IMR-90 (cell line): ENCODE data around the gene PPM1F. TPM values are rescaled to one million over a fixed set of nuclear protein-coding genes. Genes with fewer than 3 reads are reported as not detected.

Source experiments
- ATAC-seq: fragments of 200-7000 bp; cut with Tn5 transposase; 2 replicates; pipeline ENCODE4 v1.9.1; 2020; ENCODE audit warnings: low read depth, mild to moderate bottlenecking, moderate library complexity
- BruUV-seq: library from RNA; stranded (reverse); fragments of 400-500 nt; replicated peaks from 2 replicates; lab custom pipeline; 2021; lab: Mats Ljungman, UMichigan
- CTCF ChIA-PET: fragments of 300-600 bp; formaldehyde crosslinking; extraction: SDS; loops from one replicate; lab custom pipeline; 2021; ENCODE audit warnings: antibody characterized with exemption; lab: Yijun Ruan, JAX
- POLR2A ChIA-PET: fragments of 300-600 bp; sonication (Branson Sonifier 250); formaldehyde crosslinking; loops from one replicate; lab custom pipeline; 2022; ENCODE audit warnings: antibody characterized with exemption; ENCODE audit not compliant: unreplicated experiment; lab: Charles Lee
- DNase-seq: peaks from one replicate; pipeline ENCODE4 v3.0.0; 2013
- H2AFZ ChIP-seq: replicated peaks from 2 replicates; pipeline ENCODE3; 2013; ENCODE audit warnings: low read length, mild to moderate bottlenecking; ENCODE audit not compliant: poor library complexity
- H2AK5ac ChIP-seq: 2 replicates; pipeline ENCODE4 v1.6.1; 2013; ENCODE audit warnings: low read depth, low read length, inconsistent platforms
- H2AK9ac ChIP-seq: replicated peaks from 2 replicates; pipeline ENCODE3; 2013; ENCODE audit warnings: mild to moderate bottlenecking, low read depth, low read length, moderate library complexity; ENCODE audit not compliant: poor library complexity
- H2BK120ac ChIP-seq: 2 replicates; pipeline ENCODE4 v1.6.1; 2013; ENCODE audit warnings: low read depth, low read length, inconsistent platforms
- H2BK15ac ChIP-seq: 3 replicates; pipeline ENCODE4 v1.6.1; 2013; ENCODE audit warnings: low read depth, low read length, inconsistent platforms
- H2BK20ac ChIP-seq: 2 replicates; pipeline ENCODE4 v1.6.1; 2013; ENCODE audit warnings: low read depth, mild to moderate bottlenecking, inconsistent platforms, low read length, moderate library complexity
- H2BK5ac ChIP-seq: 2 replicates; pipeline ENCODE4 v1.6.1; 2013; ENCODE audit warnings: mild to moderate bottlenecking, low read depth, low read length, inconsistent platforms; ENCODE audit not compliant: poor library complexity, severe bottlenecking
- H3K14ac ChIP-seq: replicated peaks from 2 replicates; pipeline ENCODE4 v1.6.1; 2013; ENCODE audit warnings: low read depth, low read length, inconsistent platforms
- H3K18ac ChIP-seq: 2 replicates; pipeline ENCODE4 v1.6.1; 2013; ENCODE audit warnings: low read depth, low read length, control low read depth
- H3K23ac ChIP-seq: 2 replicates; pipeline ENCODE4 v1.6.1; 2013; ENCODE audit warnings: low read depth, low read length, inconsistent platforms
- H3K27ac ChIP-seq: 2 replicates; pipeline ENCODE4 v1.5.1; 2013; ENCODE audit warnings: mild to moderate bottlenecking, control low read depth, low read length; ENCODE audit not compliant: insufficient read depth
- H3K27me3 ChIP-seq: 2 replicates; pipeline ENCODE4 v1.6.1; 2013; ENCODE audit warnings: low read length; ENCODE audit not compliant: control insufficient read depth, insufficient read depth
- H3K36me3 ChIP-seq: 2 replicates; pipeline ENCODE4 v1.6.1; 2013; ENCODE audit warnings: low read length, mixed read lengths; ENCODE audit not compliant: control insufficient read depth, insufficient read depth
- H3K4ac ChIP-seq: 2 replicates; pipeline ENCODE4 v1.6.1; 2013; ENCODE audit warnings: low read depth, low read length, inconsistent platforms
- H3K4me1 ChIP-seq: 2 replicates; pipeline ENCODE4 v1.6.1; 2013; ENCODE audit warnings: low read length, mixed read lengths; ENCODE audit not compliant: control insufficient read depth, insufficient read depth
- H3K4me2 ChIP-seq: 2 replicates; pipeline ENCODE4 v1.6.1; 2013; ENCODE audit warnings: low read depth, mild to moderate bottlenecking, control low read depth, low read length, moderate library complexity
- H3K4me3 ChIP-seq: 2 replicates; pipeline ENCODE4 v1.5.1; 2013; ENCODE audit warnings: low read depth, mild to moderate bottlenecking, control low read depth, low read length, moderate library complexity; ENCODE audit not compliant: insufficient read depth
- H3K56ac ChIP-seq: 2 replicates; pipeline ENCODE4 v1.6.1; 2013; ENCODE audit warnings: low read length, inconsistent platforms; ENCODE audit not compliant: insufficient read depth; ENCODE audit errors: extremely low read depth
- H3K79me1 ChIP-seq, 2 experiments: 2 replicates each; pipeline ENCODE4 v1.6.1; 2013; ENCODE audit warnings: low read length in 2 of 2, inconsistent platforms in 1 of 2, low read depth in 1 of 2
- H3K9ac ChIP-seq: 2 replicates; pipeline ENCODE4 v1.6.1; 2013; ENCODE audit warnings: low read depth, low read length, control low read depth
- H3K9me1 ChIP-seq: 2 replicates; pipeline ENCODE4 v1.6.1; 2013; ENCODE audit warnings: low read length, inconsistent platforms; ENCODE audit not compliant: insufficient read depth
- H3K9me3 ChIP-seq: 2 replicates; pipeline ENCODE4 v1.6.1; 2013; ENCODE audit warnings: low read length; ENCODE audit not compliant: control insufficient read depth, insufficient read depth
- H4K20me1 ChIP-seq: 2 replicates; pipeline ENCODE4 v1.6.1; 2013; ENCODE audit warnings: low read length, inconsistent platforms; ENCODE audit not compliant: insufficient read depth
- H4K5ac ChIP-seq: 2 replicates; pipeline ENCODE4 v1.6.1; 2013; ENCODE audit warnings: mild to moderate bottlenecking, low read depth, low read length, control low read depth
- H4K8ac ChIP-seq, 2 experiments: 2 replicates each; pipeline ENCODE4 v1.6.1; 2013; ENCODE audit warnings: low read depth in 2 of 2, low read length in 2 of 2, control low read depth in 1 of 2, inconsistent platforms in 1 of 2
- H4K91ac ChIP-seq: 2 replicates; pipeline ENCODE4 v1.6.1; 2013; ENCODE audit warnings: low read depth, low read length, inconsistent platforms; ENCODE audit not compliant: insufficient read depth
- FOS ChIP-seq: fragments of 150-350 bp; IDR thresholded peaks from 2 replicates; pipeline ENCODE4 v1.6.1; 2016; ENCODE audit warnings: low read depth, low read length
- MAZ ChIP-seq: IDR thresholded peaks from 2 replicates; pipeline ENCODE4 v1.6.1; 2012; ENCODE audit warnings: low read depth, mild to moderate bottlenecking, low read length, improper control_type of control experiment, moderate library complexity, borderline replicate concordance
- RCOR1 ChIP-seq: IDR thresholded peaks from 2 replicates; pipeline ENCODE4 v1.6.1; 2012; ENCODE audit warnings: mild to moderate bottlenecking, low read length, improper control_type of control experiment; ENCODE audit not compliant: insufficient replicate concordance
- RFX5 ChIP-seq: IDR thresholded peaks from 2 replicates; pipeline ENCODE4 v1.8.0; 2012; ENCODE audit warnings: low read depth, mild to moderate bottlenecking, low read length, moderate library complexity
- SMC3 ChIP-seq: fragments of 150-350 bp; IDR thresholded peaks from 2 replicates; pipeline ENCODE4 v1.6.1; 2016; ENCODE audit warnings: low read depth, mild to moderate bottlenecking, antibody characterized with exemption, low read length, moderate library complexity
- WGBS, 2 experiments: methylation state at CpG; one replicate each; pipeline versions ENCODE4 v1.1.5 to v1.1.7; 2013; ENCODE audit warnings: missing lambda C conversion rate in 2 of 2; ENCODE audit not compliant: insufficient read length in 1 of 2; ENCODE audit errors: extremely low coverage in 2 of 2; 5-methylcytosine and 5-hydroxymethylcytosine counted together
- dilution Hi-C: fragments of 300-500 bp; cut with HindIII; formaldehyde crosslinking; loops from one replicate; pipeline ENCODE4 v1.14.3; 2018; ENCODE audit warnings: low sequenced_read_pairs; ENCODE audit not compliant: unreplicated experiment
- in situ Hi-C: fragments of 300-500 bp; cut with MboI; formaldehyde crosslinking; loops from 3 replicates; pipeline ENCODE4 v1.14.3; 2019; ENCODE audit warnings: low sequenced_read_pairs, inconsistent platforms, mixed read lengths
- intact Hi-C: fragments of 100-400 bp; cut with micrococcal nuclease; formaldehyde crosslinking; loops from 2 replicates; pipeline ENCODE4 v1.10.0; 2022
- polyA plus RNA-seq, 3 experiments: library from polyadenylated mRNA; depleted of rRNA; stranded (reverse); fragments of >200 nt; gene quantifications; 2 replicates each; pipeline ENCODE4 v1.2.3, GENCODE V29; 2012; ENCODE audit warnings: low replicate concordance in 1 of 3
- total RNA-seq: library from RNA; depleted of rRNA; stranded (reverse); fragments of >200 nt; gene quantifications from 2 replicates; pipeline ENCODE4 v1.2.3, GENCODE V29; 2012

The PPM1F gene
- total and polyA plus RNA-seq, 2 of the 4 experiments (the other 2 are of a cell fraction), result 20.8 to 30.3 TPM

DNA sequence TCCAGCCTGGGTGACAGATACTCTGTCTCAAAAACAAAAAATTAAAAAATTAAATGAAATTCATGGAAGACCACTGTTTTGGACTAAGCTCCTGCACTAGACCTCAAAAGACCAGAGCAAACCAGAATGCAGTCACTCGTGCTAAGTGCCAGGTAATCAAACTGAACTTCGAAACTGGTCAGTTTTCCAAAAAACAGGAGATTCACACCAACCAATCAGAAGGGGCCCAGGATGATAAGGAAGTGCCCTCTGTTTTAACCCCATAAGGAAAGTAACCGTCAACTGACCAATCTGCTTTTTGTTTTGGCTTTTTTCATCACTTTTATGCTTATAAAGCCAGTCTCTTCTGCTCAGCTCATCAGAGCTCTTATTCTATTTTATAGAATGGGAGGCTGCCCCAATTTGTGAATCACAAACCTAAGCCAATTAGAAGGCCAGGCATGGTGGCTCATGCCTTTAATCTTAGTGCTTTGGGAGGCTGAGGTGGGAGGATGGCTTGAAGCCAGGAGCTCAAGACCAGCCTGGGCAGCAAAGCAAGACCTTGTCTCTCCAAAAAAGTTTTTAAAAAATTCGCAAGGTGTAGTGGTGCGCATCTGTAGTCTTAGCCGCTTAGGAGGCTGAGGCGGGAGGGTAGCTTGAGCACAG lies 40.1 kb upstream of the PPM1F start:
- H3K9ac ChIP-seq, result no peak overlapping the region
- no peak overlapping the region for H3K4me2 ChIP-seq
- H3K79me1 ChIP-seq, result no peaks in the 10 kb centered on the region
- no peak overlapping the region for H2AK5ac ChIP-seq
- no peaks in the 10 kb centered on the region for H3K9me3 ChIP-seq
- 0 out of 2 replicates have a peak, but pooled peaks cover 2% of the 10 kb centered on the region for H3K9me1 ChIP-seq
- dilution Hi-C loops, result no loop called here
- no peak overlapping the region for H3K4ac ChIP-seq
- WGBS, 2 experiments, result 73% methylated on average over 6 of the region's 7 CpGs; no CpG with 5 or more reads in 1 of the 2 experiments
- in situ Hi-C loops, result no loop called here
- DNase-seq, result no peak
- H4K20me1 ChIP-seq, result no peaks in the 10 kb centered on the region
- no peak overlapping the region for H2AK9ac ChIP-seq
- no TSS peak for BruUV-seq
- H3K36me3 ChIP-seq, result no peaks in the 10 kb centered on the region
- ChIA-PET CTCF (no interaction called here), POLR2A (no interaction called here)
- no peak overlapping the region for H4K5ac ChIP-seq
- no peak overlapping the region for H2BK15ac ChIP-seq
- H3K27me3 ChIP-seq, result peaks cover 71% of the 10 kb centered on the region
- no peak overlapping the region for H2BK5ac ChIP-seq
- no peak overlapping the region for H2BK120ac ChIP-seq
- no peak overlapping the region for H2AFZ ChIP-seq
- H3K4me1 ChIP-seq, result no peaks in the 10 kb centered on the region
- no peak overlapping the region for H3K27ac ChIP-seq
- intact Hi-C loops, result no loop called here
- no peak overlapping the region for H3K14ac ChIP-seq
- no peak for ATAC-seq
- H3K4me3 ChIP-seq, result no peak overlapping the region
- H2BK20ac ChIP-seq, result no peak overlapping the region
- H4K8ac ChIP-seq, result no peak overlapping the region
- H3K23ac ChIP-seq, result no peak overlapping the region
- H4K91ac ChIP-seq, result no peak overlapping the region
- TF ChIP-seq MAZ (no peak), RFX5 (no peak), RCOR1 (no peak), SMC3 (no peak), FOS (no peak)
- H3K18ac ChIP-seq, result no peak overlapping the region
- H3K56ac ChIP-seq, result no peak overlapping the region
